ENCODE measurements around the gene XRN2.

GRCh38 chr20:21356386-21356785 is 53.3 kb downstream of the XRN2 start:
- TF ChIP-seq REST (IDR thresholded peaks at IDR 0.05) (no peak), ZBTB33 (IDR thresholded peaks at IDR 0.05) (no peak), SP1 (IDR thresholded peaks at IDR 0.05) (no peak), CTCF (IDR thresholded peaks at IDR 0.05; ENCODE audit: low read depth, low read length, missing input control) (no peak), YY1 (IDR thresholded peaks at IDR 0.05) (no peak)

Measured in liver (tissue), 3 donors.